Esophagus squamous epithelium (tissue), 5 donors: ENCODE measurements around the gene FAM177B. TPM values are rescaled to one million over a fixed set of nuclear protein-coding genes. Genes with fewer than 3 reads are reported as not detected.
A peak's percentile ranks its signal among the peaks of the same experiment; 100 is the strongest.
"Not testable (repeated sequence)": the region's sequence is repeated elsewhere in the genome, so short reads cannot be mapped to it uniquely, and the experiment has no call there.

Experiments used
- DNase-seq: peaks from one replicate; lab custom pipeline; 2025; lab: John Stamatoyannopoulos, UW
- H3K27ac ChIP-seq, 4 donors: fragments of 200-600 bp; sonication (generic); one replicate each; pipeline ENCODE4 v1.5.1; 2016 to 2019; ENCODE audit warnings: mild to moderate bottlenecking in 1 of 4
- H3K27me3 ChIP-seq, 4 donors: fragments of 200-600 bp; sonication (generic); 1 replicate in 3 of 4; 2 replicates in 1 of 4; pipeline versions ENCODE4 v1.5.1 to v1.6.0; 2017 to 2021; ENCODE audit warnings: antibody characterized with exemption in 1 of 4
- H3K36me3 ChIP-seq, 3 donors: fragments of 200-600 bp; sonication (generic); one replicate each; pipeline ENCODE4 v1.5.1; 2016 to 2019
- H3K4me1 ChIP-seq, 3 donors: fragments of 200-600 bp; sonication (generic); one replicate each; pipeline ENCODE4 v1.5.1; 2017 to 2019
- H3K4me3 ChIP-seq, 4 donors: fragments of 200-600 bp; sonication (generic); 1 replicate in 3 of 4; 2 replicates in 1 of 4; pipeline ENCODE4 v1.5.1; 2016 to 2019; ENCODE audit warnings: mild to moderate bottlenecking in 2 of 4, moderate library complexity in 1 of 4
- H3K9me3 ChIP-seq, 3 donors: fragments of 200-600 bp; sonication (generic); one replicate each; pipeline ENCODE4 v1.5.1; 2016 to 2019
- POLR2A ChIP-seq, 4 donors: fragments of 450-650 bp; IDR thresholded peaks; one replicate each; pipeline ENCODE4 v1.6.1; 2017; ENCODE audit warnings: antibody characterized with exemption in 4 of 4, mild to moderate bottlenecking in 4 of 4, moderate library complexity in 3 of 4
- WGBS, 2 donors: methylation state at CpG; one replicate each; pipeline ENCODE4 v1.1.5; 2018; 5-methylcytosine and 5-hydroxymethylcytosine counted together
- intact Hi-C: fragments of 100-400 bp; cut with DNase I; formaldehyde crosslinking; loops from one replicate; pipeline ENCODE4 v1.15.0; 2022
- total RNA-seq, 4 donors: library from RNA; depleted of rRNA; stranded (reverse); fragments of >200 nt; gene quantifications; one replicate each; pipeline ENCODE4 v1.1.0, GENCODE V29; 2016
- TF ChIP-seq, protein P1 (sequence below), 6 experiments: fragments of 450-650 bp in 4 of 6; fragments of 200-600 bp in 2 of 6; sonication (generic) in 2 of 6; IDR thresholded peaks; one replicate each; pipeline ENCODE4 v1.5.1; 2016 to 2019; ENCODE audit warnings: antibody characterized with exemption in 6 of 6, mild to moderate bottlenecking in 4 of 6, moderate library complexity in 4 of 6
- donor health status: DM: yes; HTN: yes; CAD: no.

Gene FAM177B
- total RNA-seq, 4 donors from 2014 or later, result 1.3 TPM; not detected in 3

DNA sequence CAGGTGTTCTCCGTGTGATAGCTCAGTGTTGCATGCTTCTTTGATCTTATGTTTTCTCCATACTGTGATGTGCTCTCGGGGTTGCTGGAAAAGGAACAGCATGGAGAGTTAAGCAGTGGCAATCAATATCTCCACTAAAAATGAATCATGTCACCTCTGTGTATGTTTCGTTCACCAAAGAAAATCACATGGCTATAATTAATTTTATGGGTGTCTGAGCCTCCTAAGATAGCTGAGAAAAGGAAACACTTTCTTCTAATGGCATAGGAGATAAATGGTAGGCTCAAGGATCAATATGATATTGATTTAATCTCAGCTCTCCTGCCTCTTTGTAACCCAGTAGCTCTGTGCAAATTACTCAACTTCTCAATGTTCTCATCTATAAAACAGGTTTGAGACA is 14.3 kb downstream of the FAM177B start:
- H3K4me1 ChIP-seq, result peaks cover 6 to 11% (median 8%) of the 10 kb centered on the region in 3 donors
- TF ChIP-seq, protein P1, sequence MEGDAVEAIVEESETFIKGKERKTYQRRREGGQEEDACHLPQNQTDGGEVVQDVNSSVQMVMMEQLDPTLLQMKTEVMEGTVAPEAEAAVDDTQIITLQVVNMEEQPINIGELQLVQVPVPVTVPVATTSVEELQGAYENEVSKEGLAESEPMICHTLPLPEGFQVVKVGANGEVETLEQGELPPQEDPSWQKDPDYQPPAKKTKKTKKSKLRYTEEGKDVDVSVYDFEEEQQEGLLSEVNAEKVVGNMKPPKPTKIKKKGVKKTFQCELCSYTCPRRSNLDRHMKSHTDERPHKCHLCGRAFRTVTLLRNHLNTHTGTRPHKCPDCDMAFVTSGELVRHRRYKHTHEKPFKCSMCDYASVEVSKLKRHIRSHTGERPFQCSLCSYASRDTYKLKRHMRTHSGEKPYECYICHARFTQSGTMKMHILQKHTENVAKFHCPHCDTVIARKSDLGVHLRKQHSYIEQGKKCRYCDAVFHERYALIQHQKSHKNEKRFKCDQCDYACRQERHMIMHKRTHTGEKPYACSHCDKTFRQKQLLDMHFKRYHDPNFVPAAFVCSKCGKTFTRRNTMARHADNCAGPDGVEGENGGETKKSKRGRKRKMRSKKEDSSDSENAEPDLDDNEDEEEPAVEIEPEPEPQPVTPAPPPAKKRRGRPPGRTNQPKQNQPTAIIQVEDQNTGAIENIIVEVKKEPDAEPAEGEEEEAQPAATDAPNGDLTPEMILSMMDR (IDR thresholded peaks at IDR 0.05), result no peak
- TF ChIP-seq POLR2A (IDR thresholded peaks at IDR 0.05), result no peak
- no peak overlapping the region for H3K27ac ChIP-seq
- H3K36me3 ChIP-seq, result no peaks in the 10 kb centered on the region
- WGBS, 2 donors, result 83 to 88% methylated on average over 3 of the region's 3 CpGs
- no peak overlapping the region for H3K4me3 ChIP-seq
- intact Hi-C loops, result no loop called here
- DNase-seq, result no peak
- H3K27me3 ChIP-seq, result no peaks in the 10 kb centered on the region
- no peaks in the 10 kb centered on the region for H3K9me3 ChIP-seq

DNA sequence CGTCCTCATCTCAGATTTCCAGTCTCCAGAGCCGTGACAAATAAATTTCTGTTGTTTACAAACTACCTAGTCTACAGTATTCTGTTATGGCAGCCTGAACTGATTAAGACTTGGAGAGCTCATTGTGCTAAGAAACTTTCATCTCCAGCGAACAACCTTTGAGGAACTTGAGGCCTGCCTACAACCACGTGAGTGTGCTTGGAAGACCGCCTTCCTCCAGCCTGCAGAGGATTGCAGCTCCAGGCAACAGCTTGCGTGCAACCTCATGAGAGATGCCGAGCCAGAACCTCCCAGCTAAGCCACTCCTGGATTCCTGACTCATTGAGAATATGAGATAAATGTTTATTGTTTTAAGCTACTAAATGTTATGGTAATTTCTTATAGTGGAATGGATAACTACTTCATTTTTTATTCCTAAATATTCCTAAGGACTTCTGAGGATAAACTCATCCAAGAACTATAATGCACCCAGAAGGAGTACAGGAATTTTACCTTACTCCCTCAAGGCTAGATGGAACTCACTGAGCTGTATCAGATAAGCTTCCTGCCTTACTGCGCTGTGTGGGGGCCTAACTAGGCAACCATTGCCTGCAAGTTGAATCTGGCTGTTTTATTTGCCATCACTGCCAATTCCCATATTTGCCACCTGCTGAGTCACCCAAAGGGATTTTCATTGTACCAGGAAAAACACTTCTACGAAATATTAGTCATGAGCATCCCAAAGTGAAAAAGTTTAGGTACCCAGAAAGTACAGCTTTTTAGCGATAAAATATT is 17.6 kb downstream of the FAM177B start:
- Histone ChIP-seq H3K4me3 (no peak overlapping the region), H3K4me1 (peaks cover 6 to 11% (median 8%) of the 10 kb centered on the region in 3 donors), H3K27me3 (no peaks in the 10 kb centered on the region), H3K36me3 (no peaks in the 10 kb centered on the region), H3K27ac (peak overlapping the region in 3 of 4 donors; percentile 32 to 40 (median 34)), H3K9me3 (no peaks in the 10 kb centered on the region)
- 32 to 41% methylated on average over 8 to 10 of the region's 10 CpGs for WGBS, 2 donors
- TF ChIP-seq POLR2A (IDR thresholded peaks at IDR 0.05), result no peak
- TF ChIP-seq, protein P1 (IDR thresholded peaks at IDR 0.05), result no peak
- intact Hi-C loops, result no loop called here
- no peak for DNase-seq

DNA sequence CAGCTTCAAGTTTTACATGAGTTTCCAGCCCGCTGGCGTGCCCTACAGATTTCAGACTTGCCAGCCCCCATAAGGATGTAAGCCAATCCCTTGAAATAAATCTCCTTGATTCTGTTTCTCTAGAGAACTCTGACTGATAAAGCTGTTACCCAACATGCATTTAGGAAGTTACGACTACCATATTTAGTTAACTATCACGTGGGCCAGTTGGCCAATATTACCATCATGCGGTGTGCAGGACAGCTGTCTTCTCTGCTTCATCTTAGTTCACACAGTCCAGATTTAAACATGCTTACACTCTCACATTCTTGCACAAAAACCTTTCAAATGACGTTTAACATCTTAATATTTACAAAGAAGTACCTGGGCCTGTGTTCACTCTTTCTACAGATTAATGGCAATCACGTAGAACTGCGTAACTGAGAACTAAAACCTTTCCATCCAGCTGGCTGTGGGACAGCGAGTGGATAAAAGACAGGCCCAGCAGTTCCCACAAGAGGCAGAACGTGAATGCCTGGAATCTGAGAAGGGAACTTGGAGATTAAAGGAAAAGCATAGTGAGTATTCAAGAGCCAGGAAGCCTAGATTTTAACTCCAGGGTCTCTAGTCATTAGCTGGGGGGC is 20.8 kb downstream of the FAM177B start:
- Histone ChIP-seq H3K4me3 (no peak overlapping the region), H3K27ac (no peak overlapping the region), H3K27me3 (no peaks in the 10 kb centered on the region), H3K4me1 (peaks cover 6 to 11% (median 8%) of the 10 kb centered on the region in 3 donors), H3K9me3 (no peaks in the 10 kb centered on the region), H3K36me3 (no peaks in the 10 kb centered on the region)
- intact Hi-C loops, result no loop called here
- 83 to 88% methylated on average over 10 of the region's 10 CpGs for WGBS, 2 donors
- DNase-seq, result no peak
- TF ChIP-seq, protein P1 (IDR thresholded peaks at IDR 0.05), result no peak
- no peak for TF ChIP-seq POLR2A (IDR thresholded peaks at IDR 0.05)

DNA sequence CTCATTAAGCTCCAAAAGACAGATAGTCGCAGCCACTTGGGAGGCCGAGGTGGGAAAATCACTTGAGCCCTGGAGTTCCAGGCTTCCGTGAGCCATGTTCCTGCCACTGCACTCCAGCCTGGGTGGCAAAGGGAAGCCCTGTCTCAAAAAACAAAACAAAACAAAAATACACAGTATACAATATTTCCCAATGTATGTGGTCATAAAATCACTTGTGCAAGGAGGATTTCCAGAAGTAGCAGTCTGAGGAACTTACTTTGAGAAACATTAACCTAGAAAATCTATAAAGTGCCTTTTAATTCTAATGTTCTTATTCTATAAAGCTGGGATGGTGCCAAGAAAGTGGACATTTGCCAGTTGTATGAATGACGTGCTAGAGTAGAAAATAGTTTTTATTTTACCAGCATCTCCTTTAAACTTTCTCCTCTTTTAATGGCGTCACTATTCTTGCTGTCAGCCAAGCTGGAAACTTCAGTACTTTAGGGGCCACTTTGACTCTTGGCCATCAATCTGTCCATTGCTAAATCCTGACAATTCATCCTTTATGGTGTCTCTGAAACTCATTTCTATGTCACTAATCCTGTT is 22.5 kb downstream of the FAM177B start:
- no peak for TF ChIP-seq POLR2A (IDR thresholded peaks at IDR 0.05)
- TF ChIP-seq, protein P1 (IDR thresholded peaks at IDR 0.05), result no peak
- Histone ChIP-seq H3K4me3 (no peak overlapping the region), H3K4me1 (peaks cover 2 to 6% (median 4%) of the 10 kb centered on the region in 3 donors), H3K27ac (no peak overlapping the region), H3K27me3 (no peaks in the 10 kb centered on the region), H3K9me3 (no peaks in the 10 kb centered on the region), H3K36me3 (no peaks in the 10 kb centered on the region)
- intact Hi-C loops, result no loop called here
- DNase-seq, result no peak
- WGBS, 2 donors, result 87 to 88% methylated on average over 5 of the region's 5 CpGs

DNA sequence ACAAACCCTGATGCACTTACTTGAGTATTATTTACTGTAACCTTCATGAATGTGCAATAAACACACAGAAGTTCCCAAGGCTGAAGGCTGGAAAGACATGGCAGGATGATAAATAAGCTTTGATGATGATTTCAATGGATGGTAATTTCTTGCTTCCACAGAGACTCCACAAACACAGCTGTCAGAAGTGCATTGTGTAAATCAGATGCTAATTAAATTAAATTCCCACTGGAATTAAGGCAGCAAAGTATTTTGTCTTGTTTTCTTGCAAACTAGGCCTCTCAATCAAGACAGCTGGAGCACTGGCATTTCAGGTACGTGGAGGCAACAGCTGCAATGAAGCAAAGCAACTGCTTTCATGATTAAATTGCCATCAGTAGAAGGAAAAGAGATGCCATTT is 24.1 kb downstream of the FAM177B start:
- 64 to 82% methylated on average over 1 of the region's 1 CpG for WGBS, 2 donors
- no peak for DNase-seq
- H3K4me3 ChIP-seq, result no peak overlapping the region
- no peak overlapping the region for H3K27ac ChIP-seq
- no peaks in the 10 kb centered on the region for H3K9me3 ChIP-seq
- TF ChIP-seq, protein P1 (IDR thresholded peaks at IDR 0.05), result no peak
- TF ChIP-seq POLR2A (IDR thresholded peaks at IDR 0.05), result no peak
- intact Hi-C loops, result no loop called here
- no peaks in the 10 kb centered on the region for H3K27me3 ChIP-seq
- no peaks in the 10 kb centered on the region for H3K4me1 ChIP-seq
- H3K36me3 ChIP-seq, result no peaks in the 10 kb centered on the region

DNA sequence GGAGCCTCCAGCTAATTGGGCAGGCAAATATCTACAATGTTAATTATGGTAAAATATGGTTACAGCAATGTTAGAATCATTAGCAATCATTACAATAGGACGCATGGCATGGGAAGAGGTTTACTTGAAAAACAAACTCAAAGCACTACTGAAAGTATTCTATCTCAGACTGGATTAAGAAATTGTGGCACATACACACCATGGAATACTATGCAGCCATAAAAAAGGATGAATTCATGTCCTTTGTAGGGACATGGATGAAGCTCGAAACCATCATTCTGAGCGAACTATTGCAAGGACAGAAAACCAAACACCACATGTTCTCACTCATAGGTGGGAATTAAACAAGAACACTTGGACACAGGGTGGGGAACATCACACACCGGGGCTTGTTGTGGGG is 25.2 kb downstream of the FAM177B start:
- H3K9me3 ChIP-seq, intact Hi-C loops, H3K27me3 ChIP-seq, H3K4me3 ChIP-seq, DNase-seq, H3K27ac ChIP-seq, H3K36me3 ChIP-seq, H3K4me1 ChIP-seq: not testable (repeated sequence)
- WGBS, 2 donors, result 48 to 68% methylated on average over 4 of the region's 4 CpGs
